HT1080 (cell line): Measurements from ENCODE around the gene VPS8. TPM values are rescaled to one million over a fixed set of nuclear protein-coding genes. Genes with fewer than 3 reads are reported as not detected.

Experiments
- DNase-seq: peaks from one replicate; pipeline ENCODE4 v3.0.0-alpha.2; 2015; ENCODE audit warnings: low read depth
- total RNA-seq: library from RNA; depleted of rRNA; stranded (reverse); fragments of >200 nt; shearing (Covaris generic); gene quantifications from 2 replicates; pipeline ENCODE4 v1.2.3, GENCODE V29; 2014

The VPS8 gene
- total RNA-seq, 1 experiment from 2014 or later, result 23.5 TPM

DNA sequence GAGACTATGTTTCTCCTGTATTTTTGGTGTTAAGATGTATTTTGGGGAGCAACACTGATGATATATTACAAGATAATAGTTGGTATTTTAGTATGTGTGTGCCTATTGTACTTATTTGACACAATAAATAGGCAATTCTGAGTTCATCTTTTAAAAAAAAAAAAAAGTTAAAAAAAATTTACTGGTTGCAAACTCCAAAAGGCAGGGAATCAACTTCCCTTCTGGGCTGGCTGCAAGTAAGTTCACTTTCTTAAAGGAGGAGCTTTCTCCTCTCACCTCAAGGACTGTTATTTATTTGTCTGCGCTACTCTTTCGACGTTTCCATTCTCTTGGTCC is 335 bp upstream of the VPS8 start:
- DNase-seq, result no peak

DNA sequence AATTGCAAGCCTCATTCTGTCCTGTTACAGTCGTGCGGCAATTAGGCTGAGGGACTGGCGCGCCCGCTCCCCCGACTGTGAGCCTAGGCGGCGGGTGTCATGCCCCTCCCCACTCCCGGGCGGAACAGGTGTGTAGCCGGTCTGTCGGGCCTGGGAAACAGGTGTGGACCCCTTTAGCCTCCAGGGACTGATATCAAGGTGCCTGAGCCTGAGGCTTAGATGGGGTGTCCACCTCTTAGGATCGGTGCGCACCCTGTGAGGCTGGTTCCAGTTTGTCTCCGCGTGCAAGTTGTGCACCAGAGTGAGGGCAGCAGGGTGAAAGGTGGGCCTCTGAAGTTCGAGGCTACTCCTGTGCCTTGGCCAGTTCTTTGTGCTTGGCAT is 686 bp downstream of the VPS8 start:
- DNase-seq, result no peak

DNA sequence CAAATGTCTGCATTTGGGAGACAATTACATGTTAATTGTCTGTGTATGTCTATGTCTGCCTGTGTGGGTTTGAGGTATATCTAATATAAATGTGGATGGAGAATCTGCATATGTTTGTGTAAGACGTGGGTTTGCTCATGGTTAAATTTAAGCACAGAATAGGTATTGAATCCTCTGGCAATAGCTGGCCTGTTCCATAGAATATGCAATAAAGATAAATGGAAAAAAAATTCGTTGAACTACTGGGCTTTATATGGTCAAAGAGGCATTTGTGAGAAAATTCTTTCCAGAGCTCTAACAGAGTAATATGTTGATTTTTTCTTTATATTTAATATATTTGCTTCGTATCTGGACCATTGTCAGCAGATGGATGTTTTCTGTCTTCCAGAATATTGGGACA is 1.4 kb downstream of the VPS8 start:
- no peak for DNase-seq

DNA sequence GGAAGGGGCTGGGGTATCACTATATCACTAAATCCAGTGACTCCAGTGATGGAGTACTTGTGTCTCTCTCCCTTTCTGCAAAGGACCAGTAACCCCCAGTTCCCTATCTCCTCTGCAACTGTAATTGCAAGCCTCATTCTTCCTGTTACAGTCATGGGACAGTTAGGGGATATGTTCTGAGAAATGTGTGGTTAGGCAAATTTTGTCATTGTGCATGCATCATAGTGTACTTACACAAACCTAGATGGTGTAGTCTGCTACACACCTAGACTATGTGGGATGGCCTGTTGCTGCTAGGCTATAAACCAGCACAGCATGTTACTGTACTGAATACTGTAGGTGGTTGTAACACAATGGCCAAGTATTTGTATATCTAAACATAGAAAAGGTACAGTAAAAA is 2.2 kb downstream of the VPS8 start:
- no peak for DNase-seq

DNA sequence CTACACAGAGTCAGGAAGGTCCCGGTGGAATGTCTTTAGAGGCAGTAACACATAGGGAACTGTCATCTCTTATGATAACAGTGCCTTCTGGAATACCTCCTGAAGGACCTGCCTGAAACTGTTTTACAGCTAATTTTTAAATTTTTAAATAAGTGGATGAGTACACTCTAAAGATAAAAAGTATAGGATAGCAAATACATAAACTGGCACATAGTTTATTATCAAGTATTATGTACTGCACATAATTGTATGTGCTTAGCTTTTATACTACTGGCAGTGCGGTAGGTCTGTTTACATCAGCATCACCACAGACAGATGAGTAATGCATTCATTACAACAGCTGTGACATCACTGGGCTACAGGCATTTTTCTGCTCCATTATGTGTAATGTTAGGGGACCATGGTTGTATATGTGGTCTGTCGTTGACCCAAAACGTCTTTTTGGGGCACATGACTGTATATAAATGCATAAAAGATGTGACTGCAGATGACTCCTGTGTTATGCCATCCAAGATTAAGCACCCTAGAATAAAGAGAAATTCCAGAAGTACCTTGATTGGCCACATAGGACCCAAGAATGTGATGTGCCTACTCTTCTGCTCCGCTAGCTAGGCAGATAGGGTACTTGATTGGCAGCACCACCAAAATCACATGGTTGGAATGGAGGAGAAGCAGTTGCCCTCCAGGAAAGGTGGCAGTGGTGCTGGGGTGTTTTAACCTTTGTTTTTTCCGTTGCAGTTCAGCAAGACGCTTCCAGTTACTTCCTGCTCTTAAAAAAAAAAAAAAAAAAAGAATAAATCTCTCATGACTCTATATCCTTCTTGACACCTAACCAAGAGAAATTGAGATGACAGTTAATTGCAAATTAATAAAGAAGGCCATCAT is 3.3 kb downstream of the VPS8 start:
- DNase-seq, result peak; percentile 81

DNA sequence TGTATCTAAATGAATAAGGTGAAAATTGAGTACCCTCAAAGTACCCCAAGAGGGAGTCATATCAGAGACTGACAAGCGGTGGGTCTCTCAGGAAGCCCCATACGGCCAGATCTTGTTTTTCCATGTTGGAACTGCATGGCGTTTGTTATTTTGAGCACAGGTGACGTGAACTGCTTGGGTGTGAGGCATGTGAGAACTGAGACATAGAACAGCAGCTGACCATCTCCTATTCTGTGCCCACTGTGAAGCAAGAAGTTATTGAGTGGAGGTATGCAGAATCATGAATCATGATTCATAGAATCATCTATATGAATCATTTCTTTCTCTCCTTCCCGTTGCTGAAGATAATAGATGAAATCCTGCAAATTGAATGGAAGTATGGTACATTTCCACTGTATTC is 4.6 kb downstream of the VPS8 start:
- no peak for DNase-seq

DNA sequence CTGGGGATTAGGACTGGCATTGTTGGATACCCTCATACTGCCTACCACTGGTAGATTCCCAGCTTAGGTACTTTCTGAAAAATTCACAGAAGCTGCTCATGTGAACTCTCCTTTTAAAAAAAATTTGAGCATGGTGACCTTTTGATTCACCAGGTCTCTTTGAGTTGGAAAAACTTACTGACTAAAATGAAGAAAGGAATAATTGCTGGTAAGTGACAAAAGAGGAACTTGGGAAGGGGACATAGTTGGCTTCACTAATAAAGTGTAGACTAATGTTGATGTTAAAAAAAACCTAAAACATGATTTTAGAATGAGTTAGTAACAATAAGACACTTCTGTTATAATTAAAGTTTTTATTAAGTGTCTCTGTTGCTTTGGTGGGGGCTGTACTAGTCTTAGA is 8.6 kb downstream of the VPS8 start:
- no peak for DNase-seq

DNA sequence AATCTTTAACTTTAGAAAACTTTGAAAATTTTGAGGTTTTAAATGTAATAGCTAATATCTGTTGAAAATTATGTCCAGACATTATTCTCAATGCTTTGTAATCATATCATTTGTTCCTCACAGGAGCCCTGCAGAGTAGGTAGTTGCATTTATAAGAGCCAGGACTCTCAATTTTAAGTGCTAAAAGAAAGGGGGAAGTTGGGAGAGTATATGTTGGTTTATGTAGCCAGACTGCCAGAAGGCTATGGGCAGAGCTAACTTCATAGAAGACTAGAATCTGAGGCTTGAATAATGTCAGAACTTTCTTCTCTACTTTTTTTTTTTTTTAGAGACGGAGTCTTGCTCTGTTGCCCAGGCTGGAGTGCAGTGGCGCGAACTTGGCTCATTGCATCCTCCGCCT is 9.1 kb downstream of the VPS8 start:
- no peak for DNase-seq

DNA sequence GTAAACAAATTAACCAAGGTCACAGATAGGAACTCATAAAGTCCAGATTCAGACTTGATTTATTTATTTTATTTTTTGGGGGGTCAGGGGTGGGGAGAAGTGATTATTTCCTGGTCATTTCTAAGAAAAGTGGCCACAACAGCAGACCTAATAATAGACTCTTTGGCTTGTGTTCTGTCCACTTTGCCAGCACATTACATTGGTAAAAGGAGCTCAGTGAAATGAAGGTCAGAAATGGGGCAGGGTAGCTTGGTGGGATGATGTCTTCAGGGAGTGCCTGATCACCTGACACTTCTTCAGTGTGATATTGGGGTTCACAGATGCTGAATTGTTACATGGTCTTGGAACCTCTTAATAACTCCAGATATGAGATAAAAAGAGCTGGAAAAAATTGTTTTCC is 10.1 kb downstream of the VPS8 start:
- DNase-seq, result no peak

DNA sequence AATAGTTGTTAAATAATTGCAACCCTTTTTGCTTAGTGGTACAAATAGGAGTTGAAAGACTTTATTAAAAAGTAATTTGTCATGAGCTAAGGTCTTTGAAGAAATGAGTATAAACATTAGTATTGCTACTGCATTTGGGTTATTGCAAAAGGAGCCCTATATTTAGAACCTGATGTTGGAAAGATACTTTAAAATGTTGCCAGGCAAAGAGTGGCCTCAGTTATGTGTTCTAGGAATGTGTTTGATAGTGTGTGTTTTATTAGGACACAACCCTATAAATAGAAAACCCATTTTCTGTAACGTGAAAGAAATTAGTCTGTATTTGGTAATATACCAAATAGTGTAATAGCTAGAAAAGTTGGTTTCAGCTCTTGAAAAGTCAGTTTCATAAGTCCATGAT is 10.7 kb downstream of the VPS8 start:
- no peak for DNase-seq

DNA sequence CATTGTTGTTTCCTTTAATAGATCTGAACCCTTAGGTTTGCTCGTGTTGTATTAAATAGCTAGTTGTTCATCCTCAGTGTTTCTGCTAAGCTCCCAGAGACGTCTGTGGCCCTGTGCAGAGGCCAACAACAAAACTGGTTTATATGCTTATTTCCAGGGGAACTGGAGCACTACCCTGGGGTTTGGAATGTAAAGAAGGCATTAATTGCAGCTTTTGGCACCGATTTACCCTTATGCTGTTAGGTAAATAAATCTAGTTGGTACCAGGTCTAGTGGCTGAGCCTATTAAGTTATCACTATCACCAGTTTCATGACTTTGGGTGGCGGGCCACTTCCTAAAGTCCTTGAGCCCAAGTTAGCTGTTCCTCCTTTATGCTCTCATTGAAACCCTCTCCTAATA is 12.0 kb downstream of the VPS8 start:
- DNase-seq, result no peak

DNA sequence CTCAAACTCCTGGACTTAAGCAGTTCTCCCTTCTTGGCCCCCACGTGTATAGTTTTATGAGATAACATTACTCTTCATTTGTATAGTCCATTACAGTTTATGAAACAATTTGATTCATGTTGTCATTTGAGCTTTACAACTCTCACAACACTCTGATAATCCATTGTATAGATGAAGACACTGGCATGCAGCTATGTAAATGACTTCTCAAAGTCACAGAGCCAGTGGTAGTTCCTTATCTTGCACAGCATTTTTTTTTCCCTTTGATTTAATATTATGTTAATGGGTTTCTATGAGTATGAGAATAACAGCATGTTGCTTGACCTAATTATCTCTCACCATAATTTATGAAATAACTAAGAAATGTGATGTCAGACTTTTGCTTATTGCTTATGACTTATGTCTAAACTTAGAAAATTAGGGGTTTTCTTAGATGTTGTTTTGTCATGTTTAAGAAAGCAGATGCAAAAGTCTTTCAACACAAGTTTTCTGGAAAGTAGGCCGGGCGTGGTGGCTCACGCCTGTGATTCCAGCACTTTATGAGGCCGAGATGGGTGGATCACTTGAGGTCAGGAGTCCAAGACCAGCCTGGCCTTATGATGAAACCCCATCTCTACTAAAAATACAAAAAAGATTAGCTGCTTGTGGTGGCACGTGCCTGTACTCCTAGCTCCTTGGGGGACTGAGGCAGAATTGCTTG is 13.3 kb downstream of the VPS8 start:
- no peak for DNase-seq

DNA sequence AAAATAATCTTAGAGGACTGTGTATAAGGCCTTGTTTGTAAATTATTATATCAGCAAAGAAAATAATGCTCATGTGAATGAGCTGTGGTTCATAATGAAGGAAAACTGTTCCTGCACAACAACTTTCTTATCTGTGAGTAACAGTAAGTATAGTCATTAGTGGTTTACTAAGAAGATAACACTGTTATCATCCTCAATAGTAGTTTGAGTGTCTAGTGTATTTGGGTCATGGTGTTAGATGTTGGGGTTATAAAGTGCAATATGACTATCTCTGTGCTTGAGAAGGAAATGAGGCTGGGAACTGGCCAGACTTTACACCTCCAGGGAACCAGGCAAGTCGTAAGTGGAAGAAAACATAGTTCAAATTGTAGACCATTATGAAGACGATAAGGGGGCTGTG is 15.6 kb downstream of the VPS8 start:
- no peak for DNase-seq

DNA sequence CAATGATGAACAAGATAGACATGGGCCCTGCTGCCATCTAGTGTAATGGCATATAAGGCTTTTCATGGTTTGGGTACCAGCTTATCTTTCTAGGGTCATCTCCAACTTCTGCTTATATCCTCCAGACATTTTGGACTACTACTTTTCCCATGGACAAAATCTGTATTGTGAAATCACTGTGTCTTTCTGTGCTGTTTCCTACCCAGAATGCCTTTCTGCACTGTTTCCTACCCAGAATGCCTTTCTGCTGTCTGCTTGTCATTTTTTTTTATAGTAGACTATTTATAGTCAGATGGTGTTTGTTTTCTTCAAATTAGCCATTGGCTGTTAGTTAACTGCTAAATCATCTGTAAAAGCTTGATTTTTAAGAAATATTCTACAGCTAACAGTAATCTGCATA is 20.1 kb downstream of the VPS8 start:
- no peak for DNase-seq

DNA sequence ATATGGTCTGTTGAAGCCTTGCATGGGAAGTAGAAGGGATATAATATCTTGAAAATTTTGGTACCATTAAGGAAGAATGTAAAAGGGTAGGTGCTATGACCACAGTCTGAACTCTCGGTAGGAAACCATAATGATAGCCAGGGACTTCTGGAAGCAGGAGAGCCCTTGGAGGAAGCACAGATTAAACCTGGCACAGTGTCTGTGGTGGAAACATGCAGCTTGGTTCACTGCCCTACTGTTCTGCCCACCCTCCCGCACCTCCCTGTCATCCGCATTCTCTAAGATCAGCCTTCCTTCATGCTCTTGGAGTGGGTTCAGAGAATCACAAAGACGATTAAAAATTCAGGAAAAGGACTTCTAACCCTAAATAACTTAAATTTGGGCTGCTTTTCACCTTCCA is 20.9 kb downstream of the VPS8 start:
- DNase-seq, result no peak

DNA sequence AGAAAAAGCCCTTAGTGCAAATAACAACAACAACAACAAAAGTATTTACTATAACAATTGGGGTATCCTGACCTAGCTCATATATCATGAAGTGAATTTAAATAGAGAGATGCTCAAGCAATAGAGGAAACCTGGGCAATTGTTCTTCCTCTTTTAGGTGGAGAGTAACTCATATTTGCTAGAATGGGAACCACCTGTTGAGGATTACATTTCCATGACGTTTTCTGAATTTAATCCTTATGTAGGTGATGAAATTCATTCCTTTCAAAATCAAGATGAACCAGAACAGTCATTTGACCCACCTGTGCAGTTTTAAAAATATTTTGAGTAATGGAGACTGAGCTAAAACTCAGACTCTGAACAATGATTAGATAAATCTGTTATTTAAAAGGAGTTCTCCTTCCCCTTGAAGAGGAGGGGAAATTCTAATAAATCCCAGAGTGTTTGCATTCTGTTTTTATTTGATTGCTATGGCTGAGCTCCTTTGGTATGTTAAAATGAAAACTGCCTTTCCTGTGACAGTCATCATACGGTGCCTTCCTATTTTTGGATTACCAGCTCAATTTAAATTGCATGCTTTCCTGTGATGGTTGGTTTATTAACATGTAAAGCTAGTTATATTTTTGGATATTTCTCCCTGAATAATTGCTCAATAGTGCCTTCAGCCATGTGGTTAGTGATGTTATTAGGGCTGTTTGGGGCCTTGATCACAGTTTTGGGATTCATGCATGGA is 24.3 kb downstream of the VPS8 start:
- no peak for DNase-seq

DNA sequence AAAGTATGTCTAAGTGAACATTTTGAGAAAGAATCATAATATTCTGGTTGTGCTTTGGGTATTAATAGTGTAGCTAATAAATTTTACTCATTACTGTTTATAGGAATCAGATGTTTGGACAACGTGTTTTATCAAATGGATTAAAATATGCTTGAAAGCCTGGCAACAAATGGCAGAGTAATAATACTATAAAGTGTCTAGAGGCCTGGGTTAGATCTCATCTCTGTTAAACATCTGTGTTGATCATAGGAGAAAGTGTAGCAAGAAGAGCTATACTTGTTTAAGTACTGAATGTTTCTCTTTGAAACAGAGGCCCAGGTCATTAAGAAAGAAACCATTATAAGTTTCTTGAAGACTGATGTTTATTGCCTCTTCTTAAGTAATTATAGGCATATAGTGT is 30.5 kb downstream of the VPS8 start:
- no peak for DNase-seq

DNA sequence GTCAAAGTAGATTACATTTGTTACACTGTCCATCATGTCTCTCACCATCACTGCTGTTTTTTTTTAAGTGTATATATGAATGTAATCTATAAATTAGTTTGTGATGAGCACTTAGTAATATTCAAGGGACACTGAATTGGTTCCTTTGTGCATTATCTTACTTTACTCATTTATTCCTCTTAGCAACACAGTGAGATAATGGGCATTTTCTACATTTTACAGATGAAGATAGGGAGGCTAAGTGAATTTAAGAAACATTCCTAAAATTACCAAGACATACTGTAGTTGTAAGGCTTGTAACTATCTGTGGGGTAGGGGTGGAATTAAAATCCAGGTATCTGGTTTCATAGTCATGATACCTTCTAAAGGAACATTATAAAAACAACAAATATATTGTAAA is 33.9 kb downstream of the VPS8 start:
- DNase-seq, result no peak

DNA sequence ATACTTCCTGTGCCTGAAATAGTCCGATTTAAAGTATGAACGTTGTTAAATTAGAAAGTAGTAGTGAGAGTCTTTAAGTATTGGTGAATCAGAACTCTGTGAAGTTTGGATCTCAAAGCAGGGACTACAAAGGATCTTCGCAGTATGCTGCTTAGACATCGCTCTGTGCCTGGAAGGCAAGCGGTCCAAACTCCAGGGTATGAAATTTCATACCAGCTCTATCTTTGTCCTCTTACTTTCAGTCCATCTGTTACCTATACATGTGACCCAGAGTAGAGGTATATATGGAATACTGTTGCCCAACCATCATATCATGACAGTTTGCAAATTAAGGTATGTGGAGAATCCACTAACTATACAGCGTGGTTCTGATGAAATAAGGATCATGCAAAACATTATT is 34.5 kb downstream of the VPS8 start:
- no peak for DNase-seq

DNA sequence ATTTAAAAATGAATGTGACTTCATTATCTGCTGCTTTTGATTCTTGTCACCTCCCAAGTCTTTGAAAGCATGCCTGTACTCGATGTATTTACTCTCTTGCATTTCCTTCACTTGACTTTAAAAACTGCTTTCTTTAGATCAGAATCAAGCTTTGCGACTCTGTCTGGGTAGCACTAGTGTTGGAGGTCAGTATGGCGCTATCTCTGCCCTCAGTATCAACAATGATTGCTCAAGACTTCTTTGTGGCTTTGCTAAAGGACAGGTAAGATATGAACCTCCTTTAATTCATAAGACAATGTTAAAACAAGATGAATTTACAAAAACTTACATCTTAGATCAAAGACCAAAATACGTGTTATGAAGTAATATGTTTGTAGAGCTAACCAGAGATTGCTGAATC is 37.0 kb downstream of the VPS8 start:
- no peak for DNase-seq

DNA sequence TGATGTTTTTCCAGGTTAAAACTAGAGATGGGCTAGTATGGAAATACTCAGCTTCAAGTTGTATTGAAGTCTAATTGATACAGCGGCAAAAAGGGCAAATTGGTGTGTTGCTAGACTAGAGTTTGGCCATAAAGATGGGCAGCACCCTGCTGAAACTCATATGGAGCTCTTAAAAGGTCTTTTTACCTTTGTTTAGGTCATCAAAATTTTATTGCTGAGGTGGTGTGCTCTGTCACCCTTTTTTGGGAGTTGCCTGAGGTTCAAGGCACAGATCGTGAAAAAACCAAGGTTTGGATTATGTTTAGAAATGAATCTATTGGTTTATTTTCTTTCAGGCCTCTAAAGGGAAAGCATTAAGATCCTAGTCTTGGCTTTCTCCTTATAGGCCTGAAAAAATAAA is 38.2 kb downstream of the VPS8 start:
- DNase-seq, result no peak

DNA sequence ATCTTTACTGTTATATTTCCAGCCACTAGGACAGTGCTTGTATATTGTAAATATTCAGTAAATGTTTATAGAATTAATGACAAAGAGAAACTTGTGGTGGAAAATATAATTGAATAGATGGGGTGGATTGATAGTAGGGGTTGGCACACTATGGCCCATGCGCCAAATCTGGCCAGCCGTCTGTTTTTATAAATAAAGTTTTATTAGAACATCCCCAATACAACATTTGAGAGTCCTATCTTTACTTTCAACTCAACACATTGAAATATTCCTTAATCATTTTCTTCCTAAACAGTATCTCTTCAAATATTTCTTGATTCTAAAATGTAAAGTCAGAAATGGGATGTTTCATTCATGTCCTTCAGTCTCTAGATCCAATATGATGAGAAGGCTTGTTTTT is 45.1 kb downstream of the VPS8 start:
- DNase-seq, result no peak

DNA sequence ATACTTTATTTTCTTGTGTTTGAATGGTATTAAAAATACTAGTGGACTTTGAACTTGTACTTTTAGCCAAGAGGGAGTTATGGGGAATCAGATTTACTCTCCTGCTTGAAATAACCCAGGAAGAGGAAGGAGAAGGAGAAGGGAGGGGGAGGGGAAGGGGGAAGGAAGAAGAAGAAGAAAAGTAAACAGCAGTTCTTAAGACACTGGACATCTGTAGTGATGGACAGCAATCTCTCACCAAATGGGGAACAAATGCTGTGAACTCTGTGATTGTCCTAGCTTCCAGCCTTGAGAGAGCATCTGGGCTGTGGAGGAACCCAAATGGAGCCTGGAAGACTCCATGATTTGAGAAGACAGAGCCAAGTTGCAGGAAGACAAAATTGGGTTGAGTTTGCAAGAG is 52.0 kb downstream of the VPS8 start:
- no peak for DNase-seq
